Measurements from ENCODE around the gene PGS1. TPM values are rescaled to one million over a fixed set of nuclear protein-coding genes. Genes with fewer than 3 reads are reported as not detected.
"Not testable (repeated sequence)": the region's sequence is repeated elsewhere in the genome, so short reads cannot be mapped to it uniquely, and the experiment has no call there.

PGS1 gene, protein sequence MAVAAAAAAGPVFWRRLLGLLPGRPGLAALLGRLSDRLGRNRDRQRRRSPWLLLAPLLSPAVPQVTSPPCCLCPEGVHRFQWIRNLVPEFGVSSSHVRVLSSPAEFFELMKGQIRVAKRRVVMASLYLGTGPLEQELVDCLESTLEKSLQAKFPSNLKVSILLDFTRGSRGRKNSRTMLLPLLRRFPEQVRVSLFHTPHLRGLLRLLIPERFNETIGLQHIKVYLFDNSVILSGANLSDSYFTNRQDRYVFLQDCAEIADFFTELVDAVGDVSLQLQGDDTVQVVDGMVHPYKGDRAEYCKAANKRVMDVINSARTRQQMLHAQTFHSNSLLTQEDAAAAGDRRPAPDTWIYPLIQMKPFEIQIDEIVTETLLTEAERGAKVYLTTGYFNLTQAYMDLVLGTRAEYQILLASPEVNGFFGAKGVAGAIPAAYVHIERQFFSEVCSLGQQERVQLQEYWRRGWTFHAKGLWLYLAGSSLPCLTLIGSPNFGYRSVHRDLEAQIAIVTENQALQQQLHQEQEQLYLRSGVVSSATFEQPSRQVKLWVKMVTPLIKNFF
- total RNA-seq = 18.8 TPM

DNA sequence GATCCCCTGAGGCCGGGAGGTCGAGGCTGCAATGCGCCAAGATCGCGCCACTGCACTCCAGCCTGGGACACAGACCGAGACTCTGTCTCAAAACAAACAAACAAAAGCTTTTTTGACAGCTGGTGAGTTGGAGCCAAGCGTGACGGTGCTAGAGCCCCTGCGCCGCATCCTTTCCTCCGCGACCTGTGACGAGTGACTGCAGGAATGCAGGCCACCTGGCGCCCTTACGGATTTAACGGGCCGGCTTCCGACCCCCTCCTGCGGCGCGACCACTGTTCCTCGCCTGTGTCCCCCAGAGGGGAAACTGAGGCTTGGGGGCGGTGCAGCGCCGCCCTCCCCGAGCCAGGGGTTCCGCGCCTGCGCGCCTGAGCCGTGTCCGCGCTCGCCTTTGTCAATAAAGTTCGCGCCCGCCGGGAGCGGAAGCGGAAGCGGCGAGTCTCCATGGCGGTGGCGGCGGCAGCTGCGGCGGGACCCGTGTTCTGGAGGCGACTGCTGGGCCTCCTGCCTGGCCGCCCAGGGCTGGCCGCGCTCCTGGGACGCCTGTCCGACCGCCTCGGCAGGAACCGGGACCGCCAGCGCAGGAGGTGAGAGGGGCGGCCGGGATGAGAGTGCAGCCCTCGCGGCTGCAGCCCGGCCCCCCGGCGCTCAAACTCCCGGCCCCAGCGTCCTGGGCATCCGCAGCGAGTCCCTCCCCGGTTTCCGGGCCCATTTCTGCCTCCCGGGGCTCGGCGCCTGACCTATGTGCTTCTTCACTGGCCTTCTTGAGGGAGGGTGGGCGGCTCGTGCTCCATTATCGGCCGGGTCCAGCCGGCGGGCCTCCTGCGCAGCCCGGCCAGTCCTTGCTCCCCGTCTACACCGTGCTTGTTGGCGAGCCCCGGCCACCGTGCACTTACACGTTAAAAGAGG is at the start of gene PGS1:
TSS of gene PGS1 (plus strand) at position 425 of the 906 bp plus-strand sequence. CDS start at position 442, 17 bp downstream.
- FAIRE-seq (no peak), DNase-seq (ENCODE audit: low spot score in 2 of 2) (peak; percentile 88 to 89)

DNA sequence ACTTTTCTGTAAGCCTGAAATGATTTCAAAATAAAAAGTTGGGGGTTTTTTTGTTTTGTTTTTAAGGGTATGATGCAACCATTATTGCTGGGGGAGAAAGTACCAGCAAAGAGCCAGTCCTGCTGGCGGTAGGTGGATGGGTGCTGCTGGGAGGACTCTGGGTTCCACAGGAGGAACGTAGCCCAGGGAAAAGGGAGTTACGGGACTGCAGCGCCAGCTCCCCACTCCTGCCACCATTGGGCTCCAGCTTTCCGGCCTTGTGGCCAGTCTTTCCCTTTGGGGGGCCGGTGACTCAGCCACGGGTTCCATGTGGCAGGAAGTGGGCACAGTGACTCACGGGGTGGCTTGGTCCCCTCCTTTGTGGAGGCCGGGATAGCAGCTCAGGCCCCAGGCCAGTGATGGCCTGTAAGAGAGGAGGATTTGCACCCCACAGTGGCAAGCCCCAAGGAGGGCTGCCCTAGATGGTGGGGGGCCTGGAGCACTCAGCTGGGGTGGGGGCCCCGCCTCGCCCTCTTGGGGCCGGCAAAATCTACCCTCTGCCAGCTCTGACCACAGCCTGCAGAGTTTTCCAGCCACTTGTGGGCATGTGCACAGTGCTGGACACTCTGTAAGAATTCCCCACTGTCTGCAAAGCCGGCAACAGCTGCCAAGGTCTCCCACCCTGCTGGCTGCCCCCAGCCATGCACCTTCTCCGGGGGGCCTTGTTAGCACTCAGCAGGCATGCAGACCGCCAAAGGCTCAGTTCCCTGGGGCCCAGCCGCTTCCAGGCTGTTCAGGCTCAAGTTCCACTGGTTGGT is 49.0 kb upstream of the PGS1 start:
- FAIRE-seq (no peak), DNase-seq (ENCODE audit: low spot score in 2 of 2) (no peak)

DNA sequence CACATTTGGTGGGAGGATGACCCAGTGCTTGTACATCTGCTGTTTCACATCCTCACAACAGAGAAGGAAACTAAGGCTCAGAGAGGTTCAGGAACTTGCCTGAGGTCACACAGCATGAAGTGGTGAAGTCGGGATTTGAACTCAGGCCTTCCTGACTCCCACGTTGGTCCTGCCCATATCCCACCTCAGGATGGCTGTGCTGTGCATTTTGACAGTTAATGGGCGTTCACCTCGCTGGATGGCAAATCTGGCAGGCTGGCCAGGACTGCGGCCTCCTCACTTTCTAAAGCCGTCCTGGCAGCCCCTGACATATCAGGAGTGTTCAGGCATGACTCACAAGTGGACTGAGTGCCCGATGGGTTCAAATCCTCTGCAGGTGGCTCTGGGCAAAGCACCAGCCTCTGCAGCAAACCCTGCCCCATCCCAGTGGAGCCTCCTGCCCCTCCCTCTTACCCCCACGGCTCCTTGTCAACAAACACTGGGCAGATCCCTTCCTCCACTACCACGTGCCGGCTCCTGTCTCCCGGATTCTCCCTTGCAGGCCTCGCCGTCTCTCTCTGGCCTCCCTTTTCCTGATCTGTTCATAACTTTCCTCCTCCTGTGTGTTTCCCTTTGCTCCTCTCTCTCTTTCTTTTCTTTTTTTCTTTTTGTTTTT is 47.8 kb upstream of the PGS1 start:
- DNase-seq (ENCODE audit: low spot score in 2 of 2) = no peak
- no peak for FAIRE-seq

DNA sequence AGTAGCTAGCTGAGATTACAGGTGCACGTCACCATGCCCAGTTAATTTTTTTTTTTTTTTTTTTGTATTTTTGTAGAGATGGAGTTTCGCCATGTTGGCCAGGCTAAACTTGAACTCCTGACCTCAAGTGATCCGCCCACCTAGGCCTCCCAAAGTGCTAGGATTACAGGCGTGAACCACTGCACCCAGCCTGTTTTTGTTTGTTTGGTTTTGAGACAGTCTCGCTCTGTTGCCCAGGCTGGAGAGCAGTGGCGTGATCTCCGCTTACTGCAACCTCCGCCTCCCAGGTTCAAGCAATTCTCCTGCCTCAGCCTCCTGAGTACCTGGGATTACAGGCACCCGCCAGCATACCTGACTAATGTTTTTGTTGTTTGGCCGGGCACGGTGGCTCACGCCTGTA is 47.1 kb upstream of the PGS1 start:
- not testable (repeated sequence) for DNase-seq (ENCODE audit: low spot score in 2 of 2); FAIRE-seq

DNA sequence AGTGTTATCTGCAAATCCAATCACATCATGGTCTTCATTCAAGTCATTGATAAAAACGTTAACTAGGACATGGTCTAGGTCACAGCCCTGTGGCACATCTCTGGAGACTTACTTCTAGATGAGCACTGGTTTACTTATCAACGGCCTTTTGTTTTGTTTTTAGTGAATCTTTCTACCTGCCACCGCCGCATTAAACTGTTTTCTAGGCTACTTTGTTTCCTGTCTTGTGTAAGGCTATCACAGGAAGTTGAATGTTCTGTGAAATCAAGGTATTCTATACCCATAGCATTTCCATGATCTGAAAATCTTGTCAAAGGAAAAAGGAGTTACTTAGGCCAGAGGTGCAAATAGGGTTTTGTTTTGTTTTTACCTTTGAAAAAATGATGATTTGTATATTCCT is 45.5 kb upstream of the PGS1 start:
- no peak for DNase-seq (ENCODE audit: low spot score in 2 of 2)
- FAIRE-seq = no peak

DNA sequence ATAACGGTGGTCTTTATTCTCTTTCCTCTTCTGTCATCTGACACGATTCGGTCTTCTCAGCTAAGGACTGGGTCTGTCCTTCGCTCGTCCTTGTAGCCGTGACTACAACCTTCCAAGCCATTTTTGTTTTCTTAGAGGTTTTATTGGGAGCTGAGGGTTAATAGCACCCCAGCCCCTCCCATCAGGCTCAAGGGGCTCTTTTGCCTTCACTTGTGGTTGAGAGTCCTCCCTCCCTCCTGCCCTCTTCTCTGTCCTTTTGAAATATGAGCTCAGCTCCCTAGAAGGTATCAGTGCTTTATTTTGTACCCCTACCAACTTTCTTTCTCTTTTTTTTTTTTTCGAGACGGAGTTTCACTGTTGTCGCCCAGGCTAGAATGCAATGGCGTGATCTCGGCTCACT is 43.2 kb upstream of the PGS1 start:
- no peak for FAIRE-seq
- DNase-seq (ENCODE audit: low spot score in 2 of 2) = no peak

DNA sequence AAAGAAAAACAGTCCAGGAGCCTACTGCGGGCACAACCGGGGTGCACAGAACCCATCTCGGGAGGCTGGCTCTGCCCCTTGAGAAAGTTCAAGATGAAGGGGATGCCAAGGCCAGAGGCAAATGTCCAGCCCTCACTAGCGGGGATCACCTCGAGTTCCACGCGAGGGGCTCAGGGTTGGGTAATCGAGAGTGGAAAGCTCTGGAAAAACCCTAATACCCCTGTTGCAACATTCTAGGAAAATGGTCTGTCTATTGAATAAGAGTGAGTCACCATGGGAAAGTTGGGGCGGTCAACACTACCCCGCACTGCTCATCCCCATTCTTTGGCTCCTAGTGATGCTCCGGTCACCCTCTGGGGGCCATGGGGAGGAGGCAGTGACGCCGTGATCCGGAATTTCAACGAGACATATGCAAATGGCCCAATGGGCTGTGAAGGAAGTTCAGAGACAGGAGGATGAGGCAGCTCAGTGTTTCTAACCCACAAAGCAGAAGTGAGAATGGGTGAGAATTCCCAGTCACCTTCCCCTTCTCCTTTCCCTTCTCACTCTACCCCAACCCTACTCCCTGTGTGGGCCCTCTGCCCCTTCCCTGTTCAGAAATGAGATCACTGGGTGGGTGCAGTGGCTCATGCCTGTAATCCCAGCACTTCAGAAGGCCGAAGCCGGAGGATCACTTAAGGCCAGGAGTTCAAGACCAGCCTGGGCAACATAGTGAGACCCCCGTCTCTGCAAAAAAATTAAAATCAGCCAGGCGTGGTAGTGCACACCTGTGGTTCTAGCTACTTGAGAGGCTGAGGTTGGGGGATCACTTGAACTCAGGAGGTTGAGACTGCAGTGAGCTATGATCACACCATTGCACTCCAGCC is 41.0 kb upstream of the PGS1 start:
- DNase-seq (ENCODE audit: low spot score in 2 of 2) = no peak
- no peak for FAIRE-seq

DNA sequence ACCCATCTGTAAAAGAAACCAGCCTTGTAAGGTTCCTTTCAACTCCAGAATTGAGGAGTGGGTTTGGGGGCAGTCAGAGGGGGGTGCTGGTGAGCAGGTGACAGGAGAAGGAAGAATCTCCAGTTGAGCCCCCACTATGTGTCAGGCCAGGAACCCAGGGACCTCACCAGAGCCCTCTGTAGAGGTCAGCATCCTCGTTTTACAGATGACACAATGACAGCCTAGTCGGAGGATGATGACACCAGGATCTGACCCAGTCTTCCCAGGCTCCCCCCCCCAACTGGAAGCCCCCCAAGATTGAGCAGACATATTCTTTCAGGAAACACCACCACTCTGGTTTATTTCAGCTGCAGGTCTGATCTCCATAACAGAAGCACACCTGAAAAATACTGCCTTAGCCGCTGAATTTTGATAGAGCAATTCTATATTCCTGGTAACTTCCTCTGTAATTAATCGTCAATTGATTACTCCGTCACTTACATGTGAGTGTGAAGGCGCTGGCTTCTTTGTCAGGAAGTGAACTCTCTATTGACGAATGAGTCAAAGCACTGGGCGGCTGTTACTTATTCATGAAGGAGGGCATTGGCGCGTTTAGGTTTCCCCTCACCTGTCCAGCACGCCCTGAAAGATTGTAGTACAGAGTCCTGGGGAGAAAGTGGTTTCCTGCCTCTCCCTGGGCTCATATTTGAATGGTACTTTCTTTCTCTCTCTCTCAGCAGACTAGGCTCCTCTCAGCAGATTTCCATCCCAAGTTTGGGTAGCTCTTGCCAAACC is 39.8 kb upstream of the PGS1 start:
- DNase-seq (ENCODE audit: low spot score in 2 of 2) (no peak), FAIRE-seq (no peak)

DNA sequence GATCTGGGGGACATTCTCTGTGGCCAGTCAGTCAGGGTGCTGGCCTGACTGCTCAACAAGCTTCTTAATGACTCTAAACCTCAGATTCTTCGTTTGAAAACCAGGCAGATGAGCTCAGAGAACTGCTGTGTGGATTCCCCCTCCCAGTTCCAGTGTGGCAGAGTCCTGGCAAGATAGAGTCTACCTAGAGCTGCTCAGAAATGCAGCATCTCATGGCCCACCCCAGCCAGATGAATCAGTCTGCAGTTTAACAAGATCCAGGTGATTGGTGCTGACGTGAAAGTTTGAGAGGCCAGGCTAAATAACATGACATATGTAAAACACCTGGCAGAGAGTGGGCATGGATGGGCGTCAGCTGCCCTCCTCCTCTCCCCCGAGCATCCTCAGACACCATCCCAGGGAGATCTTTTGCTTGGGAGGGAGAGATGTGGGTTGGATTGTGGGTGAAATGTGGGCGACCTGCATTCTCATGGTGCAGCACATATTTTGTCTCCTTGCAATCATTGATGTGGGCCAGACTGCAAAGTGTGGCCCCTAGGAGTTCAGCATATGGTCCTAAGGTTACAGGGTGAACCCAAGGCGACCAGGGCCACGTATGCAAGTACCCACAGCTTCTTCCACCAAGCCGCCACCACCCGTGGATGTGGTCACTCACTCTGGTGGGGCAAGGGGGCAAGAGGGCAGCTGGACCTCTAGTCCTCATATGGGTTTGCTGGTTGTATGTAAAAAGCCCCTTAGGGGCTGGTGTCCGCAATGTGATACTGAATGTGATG is 38.1 kb upstream of the PGS1 start:
- FAIRE-seq (no peak), DNase-seq (ENCODE audit: low spot score in 2 of 2) (no peak)

DNA sequence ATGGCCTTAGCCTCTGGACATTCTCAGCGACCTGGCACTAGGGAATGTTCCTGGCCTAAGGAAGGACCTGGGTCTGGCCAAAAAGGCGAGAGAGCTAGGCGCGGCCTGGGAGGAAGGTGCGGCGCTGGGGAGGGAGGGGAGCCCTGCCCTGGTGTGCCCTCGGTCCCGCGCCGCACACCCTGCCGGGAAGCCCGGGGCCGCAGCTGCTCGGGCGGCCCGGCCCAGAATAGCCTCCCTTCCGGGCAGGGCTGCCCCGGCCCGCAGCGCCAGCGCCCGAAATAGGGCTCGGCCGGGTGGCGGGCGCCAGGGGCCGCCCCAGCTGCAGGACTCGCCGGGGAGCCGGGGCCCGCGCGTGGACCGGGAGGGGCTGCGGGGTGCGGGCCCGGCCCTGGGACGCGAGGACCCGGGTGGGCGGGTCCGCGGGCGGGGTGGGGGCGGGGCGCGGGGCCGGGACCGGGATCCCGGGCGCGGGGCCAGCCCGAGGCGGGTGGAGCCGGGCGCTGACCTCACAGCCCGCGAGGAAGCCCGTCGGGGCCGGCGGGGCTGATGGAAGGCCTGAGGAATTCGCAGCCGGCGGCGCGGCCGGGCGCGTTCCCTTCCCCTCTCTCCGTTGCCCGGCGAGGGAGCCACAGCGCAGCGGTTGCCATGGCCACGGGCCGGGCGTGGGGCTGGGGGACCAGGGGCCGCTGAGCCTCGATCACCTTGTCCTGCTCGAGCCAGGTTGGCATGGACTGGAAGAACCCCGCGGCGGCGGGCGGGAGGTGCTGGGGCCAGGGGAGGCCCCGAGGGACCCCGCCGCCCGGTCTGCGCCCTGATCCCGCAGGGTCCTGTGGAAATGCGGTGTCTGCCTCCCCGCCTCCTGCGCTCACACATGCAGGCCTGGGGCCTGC is 36.6 kb upstream of the PGS1 start:
- DNase-seq (ENCODE audit: low spot score in 2 of 2) (peak; percentile 96 to 98), FAIRE-seq (no peak)

DNA sequence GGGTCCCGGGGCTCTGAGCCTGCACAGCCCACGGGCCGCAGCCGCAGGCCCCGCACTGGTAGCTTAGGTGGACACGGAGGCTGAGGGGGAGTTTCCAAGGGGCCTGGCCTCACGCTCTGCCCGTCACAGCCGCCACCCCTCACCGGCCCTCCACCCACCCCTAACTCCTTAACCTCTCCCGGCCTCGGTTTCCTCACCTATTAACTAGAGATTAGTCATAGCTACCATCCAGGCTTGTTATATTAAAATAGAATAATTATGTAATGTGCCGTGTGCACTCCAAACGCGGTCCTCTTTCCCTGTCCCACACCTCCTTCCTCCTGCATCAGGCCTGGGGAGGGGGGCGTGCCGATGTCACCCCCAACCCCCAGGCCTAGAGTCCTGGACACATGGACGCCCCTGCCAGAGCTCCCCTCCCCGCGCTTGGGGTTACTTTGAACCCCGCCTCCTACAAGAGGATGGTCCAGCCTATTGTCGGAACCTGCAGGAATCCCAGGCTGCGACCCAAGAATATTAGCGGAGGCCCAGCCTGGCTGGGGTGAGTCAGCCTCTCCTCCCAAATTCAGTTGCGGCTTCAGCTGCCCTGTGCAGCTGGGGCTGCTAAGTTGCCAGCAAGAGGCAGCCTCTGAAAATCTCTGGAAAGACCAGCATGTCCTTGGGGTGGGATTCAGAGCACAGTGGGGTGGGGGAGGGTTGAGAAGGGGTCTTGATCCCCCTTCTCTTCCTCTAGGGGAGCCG is 35.8 kb upstream of the PGS1 start:
- FAIRE-seq (no peak), DNase-seq (ENCODE audit: low spot score in 2 of 2) (no peak)

DNA sequence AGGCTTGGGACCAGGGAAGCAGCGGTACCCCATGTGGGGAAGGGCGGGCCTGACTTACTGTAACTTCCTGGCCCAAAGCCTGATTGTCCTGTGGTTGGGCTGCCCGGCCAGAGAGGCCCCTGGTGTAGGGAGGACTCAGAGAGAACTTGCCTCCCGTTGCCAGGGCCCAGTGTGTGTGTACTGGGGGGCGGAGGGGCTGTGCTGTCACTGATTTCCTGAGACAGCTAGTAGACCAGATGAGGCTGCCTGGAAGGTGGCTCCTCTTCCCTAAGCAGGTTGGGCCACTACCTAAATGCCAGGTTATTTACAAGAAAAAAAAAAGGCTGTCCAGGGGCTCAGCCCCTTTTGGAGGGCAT is 35.3 kb upstream of the PGS1 start:
- no peak for DNase-seq (ENCODE audit: low spot score in 2 of 2)
- FAIRE-seq = no peak

DNA sequence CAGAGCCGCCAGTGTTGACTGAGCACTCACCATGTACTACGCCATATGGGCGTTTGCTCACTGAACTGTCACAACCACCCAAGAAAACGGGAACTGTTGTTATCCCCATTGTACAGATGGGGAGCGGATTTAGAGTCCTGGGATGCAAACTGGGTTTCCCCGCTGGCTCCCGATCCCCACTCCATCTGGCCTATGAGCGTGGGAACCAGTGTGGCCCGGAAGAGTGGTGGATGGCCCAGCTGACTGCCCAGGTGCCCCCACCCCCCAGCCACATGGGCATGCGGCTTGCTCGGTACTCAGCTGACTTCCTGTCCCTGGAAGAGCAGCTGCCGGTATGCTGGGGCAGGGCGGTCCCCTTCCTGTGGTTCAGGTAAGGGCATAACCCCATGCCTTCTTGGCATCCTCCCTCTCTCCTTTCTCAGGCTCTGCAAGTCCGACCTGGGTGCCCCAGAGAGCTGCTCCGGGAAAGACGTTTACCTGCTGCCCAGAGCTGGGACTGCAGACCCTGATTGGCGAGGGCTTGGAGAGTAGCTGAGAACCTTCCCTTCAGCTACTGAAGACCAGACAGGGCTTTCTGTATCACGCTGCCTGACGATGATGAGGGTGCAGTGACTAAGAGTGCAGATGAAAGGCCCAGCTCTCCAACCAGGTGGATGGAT is 34.8 kb upstream of the PGS1 start:
- DNase-seq (ENCODE audit: low spot score in 2 of 2) = no peak

DNA sequence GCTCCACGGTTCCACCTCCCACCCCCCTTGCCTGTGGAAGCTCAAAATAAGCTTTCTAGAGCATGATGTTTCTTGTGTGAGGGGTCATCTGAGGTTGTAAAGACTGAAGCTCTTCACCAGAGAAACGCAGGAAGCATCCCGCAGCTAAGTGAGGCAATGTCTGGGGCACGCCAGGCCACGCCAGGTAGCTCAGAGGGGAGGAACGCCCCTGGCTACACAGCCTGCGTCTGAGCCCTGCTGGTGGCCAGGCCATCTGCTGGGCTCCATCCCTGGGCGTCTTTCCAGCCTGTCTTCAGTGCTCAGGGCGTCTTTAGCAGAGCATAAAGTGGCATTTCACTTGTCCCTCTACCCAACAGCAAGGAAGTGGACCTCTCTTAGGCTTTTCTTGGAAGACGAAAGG is 33.8 kb upstream of the PGS1 start:
- FAIRE-seq = no peak

More for the DNA sequence above, 34.8 kb upstream of the PGS1 start:
- FAIRE-seq = no peak

DNA sequence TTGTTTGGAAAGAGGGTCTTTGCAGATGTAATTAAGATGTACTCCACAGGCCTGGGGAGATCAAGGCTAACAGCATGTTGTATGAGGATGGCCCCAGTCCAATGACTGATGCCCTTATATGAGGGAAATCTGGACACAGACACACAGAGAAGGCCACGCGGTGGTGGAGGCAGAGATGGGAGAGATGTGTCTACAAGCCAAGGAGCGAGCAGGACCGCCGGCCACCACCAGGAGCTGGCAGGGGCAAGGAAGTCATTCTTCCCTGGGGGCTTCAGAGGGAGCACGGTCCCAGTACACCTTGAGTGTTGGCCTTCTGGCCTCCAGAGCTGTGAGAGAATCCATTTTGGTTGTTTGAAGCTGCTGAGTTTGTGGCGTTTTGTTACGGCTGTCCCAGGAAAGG is 33.3 kb upstream of the PGS1 start:
- no peak for DNase-seq (ENCODE audit: low spot score in 2 of 2)
- FAIRE-seq = no peak

More for the DNA sequence above, 33.8 kb upstream of the PGS1 start:
- no peak for DNase-seq (ENCODE audit: low spot score in 2 of 2)
